Activated CD4-positive, alpha-beta T cell treated with anti-CD3 and anti-CD28 coated beads, Interleukin-2, amount 50 U/mL, for 48 hours (primary cell): ENCODE results near the gene WDR87.
A peak's percentile ranks its signal among the peaks of the same experiment; 100 is the strongest.

Source experiments
- DNase-seq, 2 experiments: peaks; one replicate each; pipeline ENCODE4 v3.0.0-alpha.2; 2020

WDR87 gene

GRCh38 chr19:37905946-37906868, at the start of gene WDR87:
Gene WDR87, minus strand, starts transcription at chr19:37906594. Its CDS starts 8,355 bp downstream, at chr19:37898239.
- peak; percentile 48 to 52 for DNase-seq

- DNase-seq: no peak
These were observed 49.6 kb upstream of the WDR87 start for GRCh38 chr19:37955986-37956385.

GRCh38 chr19:37954421-37954874, 48.1 kb upstream of the WDR87 start:
- no peak for DNase-seq

GRCh38 chr19:37953918-37954303, 47.5 kb upstream of the WDR87 start:
- no peak for DNase-seq

- no peak for DNase-seq
These were observed 47.0 kb upstream of the WDR87 start for GRCh38 chr19:37953171-37953917.

- DNase-seq: no peak
These were observed 45.4 kb upstream of the WDR87 start for GRCh38 chr19:37951816-37952210.

- no peak for DNase-seq
These were observed 44.2 kb upstream of the WDR87 start for GRCh38 chr19:37950471-37951175.

GRCh38 chr19:37948362-37948761, 42.0 kb upstream of the WDR87 start:
- DNase-seq: no peak

- DNase-seq: no peak
These were observed 41.4 kb upstream of the WDR87 start for GRCh38 chr19:37947778-37948177.

GRCh38 chr19:37946132-37946531, 39.7 kb upstream of the WDR87 start:
- DNase-seq: no peak

- DNase-seq: no peak
These were observed 37.1 kb upstream of the WDR87 start for GRCh38 chr19:37943480-37943879.

- DNase-seq: no peak
These were observed 36.1 kb upstream of the WDR87 start for GRCh38 chr19:37942516-37942902.

GRCh38 chr19:37941782-37942515, 35.6 kb upstream of the WDR87 start:
- DNase-seq: no peak

- no peak for DNase-seq
These were observed 32.0 kb upstream of the WDR87 start for GRCh38 chr19:37938353-37938752.

GRCh38 chr19:37936886-37937285, 30.5 kb upstream of the WDR87 start:
- DNase-seq: no peak

GRCh38 chr19:37936166-37936565, 29.8 kb upstream of the WDR87 start:
- DNase-seq: no peak

- DNase-seq: no peak
These were observed 28.9 kb upstream of the WDR87 start for GRCh38 chr19:37935341-37935740.

- no peak for DNase-seq
These were observed 27.6 kb upstream of the WDR87 start for GRCh38 chr19:37933937-37934358.

GRCh38 chr19:37932985-37933936, 26.9 kb upstream of the WDR87 start:
- no peak for DNase-seq

GRCh38 chr19:37931881-37932655, 25.7 kb upstream of the WDR87 start:
- DNase-seq: no peak
